Esophagus (tissue), 2 donors: ENCODE results near the gene SLC6A17. TPM values are rescaled to one million over a fixed set of nuclear protein-coding genes. Genes with fewer than 3 reads are reported as not detected.

Experiments used
- H3K27ac ChIP-seq, 2 donors: one replicate each; pipeline ENCODE4 v1.5.1; 2013; ENCODE audit warnings: low read depth in 2 of 2, mild to moderate bottlenecking in 2 of 2, inconsistent platforms in 1 of 2, low read length in 1 of 2, moderate library complexity in 1 of 2
- H3K27me3 ChIP-seq, 2 donors: one replicate each; pipeline ENCODE4 v1.6.1; 2013; ENCODE audit warnings: low read length in 2 of 2, control low read depth in 1 of 2, mild to moderate bottlenecking in 1 of 2; ENCODE audit not compliant: insufficient read depth in 2 of 2, control insufficient read depth in 1 of 2
- H3K36me3 ChIP-seq, 2 donors: one replicate each; pipeline ENCODE4 v1.6.1; 2013; ENCODE audit warnings: low read length in 1 of 2; ENCODE audit not compliant: control insufficient read depth in 2 of 2, insufficient read depth in 2 of 2
- H3K4me1 ChIP-seq, 2 donors: one replicate each; pipeline ENCODE4 v1.6.1; 2013; ENCODE audit warnings: low read length in 1 of 2; ENCODE audit not compliant: control insufficient read depth in 2 of 2, insufficient read depth in 2 of 2
- H3K4me3 ChIP-seq, 2 donors: one replicate each; pipeline ENCODE4 v1.5.1; 2013; ENCODE audit warnings: low read length in 2 of 2, mild to moderate bottlenecking in 2 of 2, low read depth in 1 of 2, moderate library complexity in 1 of 2
- H3K9me3 ChIP-seq, 2 donors: one replicate each; pipeline ENCODE4 v1.6.1; 2013; ENCODE audit warnings: mild to moderate bottlenecking in 2 of 2, low read depth in 1 of 2, low read length in 1 of 2, moderate library complexity in 1 of 2; ENCODE audit not compliant: control insufficient read depth in 2 of 2, insufficient read depth in 1 of 2
- WGBS, 2 donors: extraction: QIAGEN DNeasy Blood & Tissue Kit; methylation state at CpG; one replicate each; pipeline ENCODE4 v1.1.7; 2013; 5-methylcytosine and 5-hydroxymethylcytosine counted together
- polyA plus RNA-seq, 2 donors: library from polyadenylated mRNA; stranded (reverse); fragments of 200-250 nt; gene quantifications; one replicate each; pipeline ENCODE4 v1.2.3, GENCODE V29; 2013
- donor health status: healthy with polysubstance abuse.
- donor health status: Bipolar disorder and iron deficiency.

SLC6A17 gene
- polyA plus RNA-seq, 2 donors: 0.08 to 0.19 TPM

- H3K4me1 ChIP-seq: peaks cover 2 to 6% of the 10 kb centered on the region in 2 donors
- no peaks in the 10 kb centered on the region for H3K36me3 ChIP-seq
- H3K27ac ChIP-seq: no peak overlapping the region
- 75 to 80% methylated on average over 4 of the region's 4 CpGs for WGBS, 2 donors
- no peak overlapping the region for H3K4me3 ChIP-seq
- peaks cover 0 to 10% of the 10 kb centered on the region in 2 donors for H3K27me3 ChIP-seq
- H3K9me3 ChIP-seq: no peaks in the 10 kb centered on the region
These were observed 16.9 kb upstream of the SLC6A17 start for GRCh38 chr1:110133436-110133835.

- Histone ChIP-seq H3K27ac (no peak overlapping the region), H3K27me3 (peaks cover 0 to 10% of the 10 kb centered on the region in 2 donors), H3K36me3 (no peaks in the 10 kb centered on the region), H3K4me3 (no peak overlapping the region), H3K9me3 (no peaks in the 10 kb centered on the region), H3K4me1 (peaks cover 2 to 6% of the 10 kb centered on the region in 2 donors)
- WGBS, 2 donors: 59 to 60% methylated on average over 11 of the region's 11 CpGs
These were observed 16.2 kb upstream of the SLC6A17 start for GRCh38 chr1:110134050-110134595.

GRCh38 chr1:110135246-110135645 lies 15.0 kb upstream of the SLC6A17 start:
- peaks cover 0 to 2% of the 10 kb centered on the region in 2 donors for H3K4me1 ChIP-seq
- H3K9me3 ChIP-seq: no peaks in the 10 kb centered on the region
- H3K36me3 ChIP-seq: no peaks in the 10 kb centered on the region
- H3K27me3 ChIP-seq: peaks cover 0 to 3% of the 10 kb centered on the region in 2 donors
- WGBS, 2 donors: 47 to 50% methylated on average over 4 of the region's 4 CpGs
- H3K27ac ChIP-seq: no peak overlapping the region
- no peak overlapping the region for H3K4me3 ChIP-seq

- H3K4me1 ChIP-seq: peaks cover 0 to 2% of the 10 kb centered on the region in 2 donors
- 66 to 68% methylated on average over 10 of the region's 10 CpGs for WGBS, 2 donors
- no peak overlapping the region for H3K27ac ChIP-seq
- no peaks in the 10 kb centered on the region for H3K36me3 ChIP-seq
- H3K27me3 ChIP-seq: no peaks in the 10 kb centered on the region
- H3K9me3 ChIP-seq: no peaks in the 10 kb centered on the region
- H3K4me3 ChIP-seq: no peak overlapping the region
These were observed 14.6 kb upstream of the SLC6A17 start for GRCh38 chr1:110135666-110136065.

GRCh38 chr1:110136911-110137310 lies 13.4 kb upstream of the SLC6A17 start:
- Histone ChIP-seq H3K27ac (no peak overlapping the region), H3K9me3 (no peaks in the 10 kb centered on the region), H3K27me3 (peaks cover 0 to 3% of the 10 kb centered on the region in 2 donors), H3K4me3 (no peak overlapping the region), H3K4me1 (peaks cover 0 to 2% of the 10 kb centered on the region in 2 donors), H3K36me3 (no peaks in the 10 kb centered on the region)
- 3 to 5% methylated on average over 7 of the region's 7 CpGs for WGBS, 2 donors

GRCh38 chr1:110138956-110139355 lies 11.3 kb upstream of the SLC6A17 start:
- Histone ChIP-seq H3K4me3 (no peak overlapping the region), H3K4me1 (peaks cover 0 to 2% of the 10 kb centered on the region in 2 donors), H3K27ac (no peak overlapping the region), H3K36me3 (no peaks in the 10 kb centered on the region), H3K9me3 (no peaks in the 10 kb centered on the region), H3K27me3 (peaks cover 0 to 3% of the 10 kb centered on the region in 2 donors)
- 54 to 69% methylated on average over 3 of the region's 3 CpGs for WGBS, 2 donors

GRCh38 chr1:110144366-110144765 lies 5.9 kb upstream of the SLC6A17 start:
- whole genome bisulfite sequencing, 2 donors: 50% methylated on average over 3 of the region's 3 CpGs
- Histone ChIP-seq H3K4me1 (no peaks in the 10 kb centered on the region), H3K4me3 (no peak overlapping the region), H3K36me3 (no peaks in the 10 kb centered on the region), H3K9me3 (no peaks in the 10 kb centered on the region), H3K27me3 (peaks cover 3 to 10% of the 10 kb centered on the region in 2 donors), H3K27ac (no peak overlapping the region)

- Histone ChIP-seq H3K9me3 (peaks cover 0 to 1% of the 10 kb centered on the region in 2 donors), H3K36me3 (no peaks in the 10 kb centered on the region), H3K4me1 (peaks cover 6 to 7% of the 10 kb centered on the region in 2 donors), H3K4me3 (no peak overlapping the region), H3K27me3 (peaks cover 0 to 16% of the 10 kb centered on the region in 2 donors), H3K27ac (no peak overlapping the region)
- 44% methylated on average over 4 of the region's 4 CpGs for WGBS, 2 donors
These were observed 1.3 kb upstream of the SLC6A17 start for GRCh38 chr1:110148961-110149360.

- Histone ChIP-seq H3K9me3 (peaks cover 0 to 1% of the 10 kb centered on the region in 2 donors), H3K4me1 (peaks cover 6 to 7% of the 10 kb centered on the region in 2 donors), H3K4me3 (peak overlapping the region in 1 of 2 donors; percentile 28), H3K27ac (no peak overlapping the region), H3K27me3 (peaks cover 0 to 16% of the 10 kb centered on the region in 2 donors), H3K36me3 (no peaks in the 10 kb centered on the region)
- 12 to 13% methylated on average over 32 to 37 of the region's 37 CpGs for WGBS, 2 donors
These were observed 928 bp downstream of the SLC6A17 start for GRCh38 chr1:110151175-110151669.
